Neural cell (in vitro differentiated cells): ENCODE results near the gene PEX7. TPM values are rescaled to one million over a fixed set of nuclear protein-coding genes. Genes with fewer than 3 reads are reported as not detected.

Source experiments
- H2AFZ ChIP-seq: fragments of 200-600, 300-800 bp; sonication (generic), shearing (Covaris generic); 2 replicates; pipeline ENCODE4 v1.6.0; 2014; ENCODE audit warnings: low read depth, mild to moderate bottlenecking, antibody characterized with exemption, low read length, moderate library complexity
- H3F3A ChIP-seq: fragments of 200-600 bp; shearing (Covaris generic); 2 replicates; pipeline ENCODE4 v1.6.1; 2016; ENCODE audit warnings: mild to moderate bottlenecking, moderate library complexity, mixed read lengths, antibody characterized with exemption, low read length; ENCODE audit not compliant: insufficient read depth, poor library complexity, severe bottlenecking
- H3K27ac ChIP-seq: fragments of 200-600, 300-800 bp; sonication (generic), shearing (Covaris generic); 2 replicates; pipeline ENCODE4 v1.5.1; 2014; ENCODE audit warnings: mild to moderate bottlenecking, low read length, moderate library complexity
- H3K27me3 ChIP-seq: fragments of 300-800, 200-600 bp; sonication (generic), shearing (Covaris generic); 2 replicates; pipeline ENCODE4 v1.6.0; 2014; ENCODE audit warnings: mild to moderate bottlenecking, low read depth, low read length, moderate library complexity; ENCODE audit not compliant: insufficient read depth
- H3K36me3 ChIP-seq: fragments of 300-800, 200-600 bp; sonication (generic), shearing (Covaris generic); 2 replicates; pipeline ENCODE4 v1.5.1; 2014; ENCODE audit warnings: mild to moderate bottlenecking, antibody characterized with exemption, low read length, moderate library complexity; ENCODE audit not compliant: insufficient read depth
- H3K4me2 ChIP-seq: fragments of 300-800, 200-600 bp; sonication (generic), shearing (Covaris generic); 2 replicates; pipeline ENCODE4 v1.6.0; 2014; ENCODE audit warnings: mild to moderate bottlenecking, low read length
- H3K4me3 ChIP-seq: fragments of 300-800, 200-600 bp; sonication (generic), shearing (Covaris generic); 2 replicates; pipeline ENCODE4 v1.5.1; 2014; ENCODE audit warnings: mild to moderate bottlenecking, low read length, moderate library complexity
- H3K79me2 ChIP-seq: fragments of 200-600 bp; shearing (Covaris generic); replicated peaks from 2 replicates; pipeline ENCODE4 v1.6.0; 2014; ENCODE audit warnings: mild to moderate bottlenecking, low read length, moderate library complexity; ENCODE audit not compliant: insufficient read depth
- H3K9ac ChIP-seq: fragments of 300-800, 200-600 bp; sonication (generic), shearing (Covaris generic); 2 replicates; pipeline ENCODE4 v1.6.1; 2016; ENCODE audit warnings: mild to moderate bottlenecking, low read length, mixed read lengths
- H3K9me2 ChIP-seq: fragments of 200-600 bp; shearing (Covaris generic); 2 replicates; pipeline ENCODE4 v1.6.1; 2016; ENCODE audit warnings: mild to moderate bottlenecking, low read length, mixed read lengths; ENCODE audit not compliant: insufficient read depth
- H3K9me3 ChIP-seq: fragments of 200-600, 300-800 bp; sonication (generic), shearing (Covaris generic); 2 replicates; pipeline ENCODE4 v1.6.1; 2016; ENCODE audit warnings: mild to moderate bottlenecking, mixed run types, low read length, moderate library complexity, mixed read lengths
- H4K20me1 ChIP-seq: fragments of 200-600 bp; shearing (Covaris generic); 2 replicates; pipeline ENCODE4 v1.6.1; 2016; ENCODE audit warnings: mild to moderate bottlenecking, mixed run types; ENCODE audit not compliant: insufficient read depth
- CTCF ChIP-seq: fragments of 450-650 bp; IDR thresholded peaks from 2 replicates; pipeline ENCODE4 v1.5.1; 2014; ENCODE audit warnings: antibody characterized with exemption, mild to moderate bottlenecking, moderate library complexity; ENCODE audit not compliant: poor library complexity, severe bottlenecking
- EP300 ChIP-seq: fragments of 450-650 bp; conservative IDR thresholded peaks from 2 replicates; pipeline ENCODE4 v1.6.1; 2014; ENCODE audit warnings: antibody characterized with exemption, mild to moderate bottlenecking, moderate library complexity; ENCODE audit not compliant: poor library complexity, severe bottlenecking
- EZH2 ChIP-seq: fragments of 200-600, 300-800 bp; shearing (Covaris generic), sonication (generic); IDR thresholded peaks from 2 replicates; pipeline ENCODE4 v1.6.1; 2014; ENCODE audit warnings: antibody characterized with exemption, low read length, borderline replicate concordance, mild to moderate bottlenecking; ENCODE audit not compliant: insufficient read depth, poor library complexity, severe bottlenecking
- MXI1 ChIP-seq: fragments of 450-650 bp; conservative IDR thresholded peaks from 2 replicates; pipeline ENCODE4 v1.6.1; 2014; ENCODE audit warnings: antibody characterized with exemption, mild to moderate bottlenecking; ENCODE audit not compliant: poor library complexity, severe bottlenecking
- POLR2AphosphoS5 ChIP-seq: IDR thresholded peaks from 2 replicates; pipeline ENCODE4 v1.6.1; 2012
- RAD21 ChIP-seq: fragments of 450-650 bp; conservative IDR thresholded peaks from 2 replicates; pipeline ENCODE4 v1.6.1; 2014; ENCODE audit warnings: antibody characterized with exemption, mild to moderate bottlenecking, moderate library complexity
- REST ChIP-seq: IDR thresholded peaks from 2 replicates; pipeline ENCODE4 v1.6.1; 2012; ENCODE audit warnings: borderline replicate concordance
- SMC3 ChIP-seq: fragments of 450-650 bp; conservative IDR thresholded peaks from 2 replicates; pipeline ENCODE4 v1.6.1; 2014; ENCODE audit warnings: antibody characterized with exemption, mild to moderate bottlenecking, moderate library complexity; ENCODE audit not compliant: poor library complexity
- TAF1 ChIP-seq: IDR thresholded peaks from 2 replicates; pipeline ENCODE4 v1.6.1; 2012; ENCODE audit warnings: low read depth
- polyA plus RNA-seq: library from polyadenylated mRNA; depleted of rRNA; stranded (reverse); fragments of >200 nt; gene quantifications from 2 replicates; pipeline ENCODE4 v1.2.3, GENCODE V29; 2014

Gene PEX7
- polyA plus RNA-seq, 1 donor from 2014 or later, result 10.8 TPM

- Histone ChIP-seq H3F3A (no peaks in the 10 kb centered on the region), H3K9ac (no peak overlapping the region), H3K27ac (no peak overlapping the region), H3K4me3 (no peak overlapping the region), H3K79me2 (no peaks in the 10 kb centered on the region), H2AFZ (no peak overlapping the region), H3K9me2 (no peaks in the 10 kb centered on the region), H4K20me1 (no peaks in the 10 kb centered on the region), H3K9me3 (no peaks in the 10 kb centered on the region), H3K36me3 (no peaks in the 10 kb centered on the region), H3K27me3 (no peaks in the 10 kb centered on the region), H3K4me2 (no peak overlapping the region)
- TF ChIP-seq POLR2AphosphoS5, result no peak
Observed at GRCh38 chr6:136862662-136863061, 40.3 kb downstream of the PEX7 start.

- Histone ChIP-seq H3K4me2 (no peak overlapping the region), H3K4me3 (no peak overlapping the region), H2AFZ (no peak overlapping the region), H3K27ac (no peak overlapping the region), H3K27me3 (no peaks in the 10 kb centered on the region), H3K9ac (no peak overlapping the region), H3K9me2 (no peaks in the 10 kb centered on the region), H3K79me2 (no peaks in the 10 kb centered on the region), H4K20me1 (no peaks in the 10 kb centered on the region), H3F3A (no peaks in the 10 kb centered on the region), H3K36me3 (no peaks in the 10 kb centered on the region), H3K9me3 (no peaks in the 10 kb centered on the region)
- TF ChIP-seq SMC3, result no peak
- TF ChIP-seq MXI1, result no peak
- TF ChIP-seq TAF1, result no peak
- TF ChIP-seq EZH2, result no peak
- no peak for TF ChIP-seq RAD21
- TF ChIP-seq EP300, result no peak
- no peak for TF ChIP-seq REST
- no peak for TF ChIP-seq CTCF
- TF ChIP-seq POLR2AphosphoS5, result no peak
Observed at GRCh38 chr6:136863752-136864151, 41.4 kb downstream of the PEX7 start.

GRCh38 chr6:136864676-136865075 is 42.3 kb downstream of the PEX7 start:
- Histone ChIP-seq H3K4me2 (no peak overlapping the region), H3K9me2 (no peaks in the 10 kb centered on the region), H3K27ac (no peak overlapping the region), H3K9me3 (no peaks in the 10 kb centered on the region), H3F3A (no peaks in the 10 kb centered on the region), H3K4me3 (no peak overlapping the region), H3K36me3 (no peaks in the 10 kb centered on the region), H3K79me2 (no peaks in the 10 kb centered on the region), H2AFZ (no peak overlapping the region), H3K9ac (no peak overlapping the region), H4K20me1 (no peaks in the 10 kb centered on the region), H3K27me3 (no peaks in the 10 kb centered on the region)
- TF ChIP-seq SMC3 (no peak), EZH2 (no peak), POLR2AphosphoS5 (no peak), RAD21 (no peak), REST (no peak), TAF1 (no peak), CTCF (no peak), EP300 (no peak), MXI1 (no peak)
